Mammary epithelial cell (primary cell): ENCODE results near the gene GRID1.

Source experiments
- EZH2 ChIP-seq: IDR thresholded peaks from 2 replicates; pipeline ENCODE4 v1.6.1; 2012; ENCODE audit warnings: low read length, inconsistent platforms, borderline replicate concordance
- TF ChIP-seq, protein P1 (sequence below), 2 donors: IDR thresholded peaks in 1 of 2; conservative IDR thresholded peaks in 1 of 2; 2 replicates each; pipeline ENCODE4 v1.5.1; 2011 to 2012; ENCODE audit warnings: inconsistent platforms in 2 of 2, low read length in 2 of 2, mild to moderate bottlenecking in 2 of 2, control low read depth in 1 of 2, low read depth in 1 of 2; ENCODE audit not compliant: insufficient read depth in 1 of 2; ENCODE audit errors: extremely low read depth in 1 of 2

DNA sequence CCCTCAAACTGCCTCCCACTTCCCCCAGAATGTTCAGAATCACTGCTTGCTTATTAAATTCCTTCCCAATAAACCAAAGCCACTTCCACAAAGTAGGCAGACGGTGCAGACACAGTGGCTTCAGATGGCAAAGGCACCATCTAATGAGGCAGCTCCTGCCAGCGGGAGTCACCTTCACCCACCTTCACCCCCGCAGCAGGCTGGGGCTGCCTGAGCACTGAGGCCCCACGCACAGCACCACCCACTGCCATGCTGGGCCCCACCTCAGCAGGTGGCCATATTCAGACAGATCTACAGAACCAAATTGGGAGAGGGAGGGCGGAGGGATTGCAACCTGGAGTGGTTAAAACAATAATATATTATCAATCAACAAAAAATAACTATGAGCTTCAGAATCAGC lies 118.5 kb downstream of the GRID1 start:
- TF ChIP-seq, protein P1, sequence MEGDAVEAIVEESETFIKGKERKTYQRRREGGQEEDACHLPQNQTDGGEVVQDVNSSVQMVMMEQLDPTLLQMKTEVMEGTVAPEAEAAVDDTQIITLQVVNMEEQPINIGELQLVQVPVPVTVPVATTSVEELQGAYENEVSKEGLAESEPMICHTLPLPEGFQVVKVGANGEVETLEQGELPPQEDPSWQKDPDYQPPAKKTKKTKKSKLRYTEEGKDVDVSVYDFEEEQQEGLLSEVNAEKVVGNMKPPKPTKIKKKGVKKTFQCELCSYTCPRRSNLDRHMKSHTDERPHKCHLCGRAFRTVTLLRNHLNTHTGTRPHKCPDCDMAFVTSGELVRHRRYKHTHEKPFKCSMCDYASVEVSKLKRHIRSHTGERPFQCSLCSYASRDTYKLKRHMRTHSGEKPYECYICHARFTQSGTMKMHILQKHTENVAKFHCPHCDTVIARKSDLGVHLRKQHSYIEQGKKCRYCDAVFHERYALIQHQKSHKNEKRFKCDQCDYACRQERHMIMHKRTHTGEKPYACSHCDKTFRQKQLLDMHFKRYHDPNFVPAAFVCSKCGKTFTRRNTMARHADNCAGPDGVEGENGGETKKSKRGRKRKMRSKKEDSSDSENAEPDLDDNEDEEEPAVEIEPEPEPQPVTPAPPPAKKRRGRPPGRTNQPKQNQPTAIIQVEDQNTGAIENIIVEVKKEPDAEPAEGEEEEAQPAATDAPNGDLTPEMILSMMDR (conservative IDR thresholded peaks at IDR 0.05 in 1 of 2, IDR thresholded peaks at IDR 0.05 in 1 of 2; ENCODE audit: extremely low read depth in 1 of 2, insufficient read depth in 1 of 2, low read depth in 1 of 2, low read length in 2 of 2): no peak
- no peak for TF ChIP-seq EZH2
